Prostate gland (tissue), 2 donors: ENCODE results near the gene ITGA3. TPM values are rescaled to one million over a fixed set of nuclear protein-coding genes. Genes with fewer than 3 reads are reported as not detected.

Source experiments
- DNase-seq: peaks from one replicate; pipeline ENCODE4 v3.0.0-alpha.2; 2019; ENCODE audit warnings: low spot score
- H3K27ac ChIP-seq, 2 donors: fragments of 200-600 bp; sonication (generic); 2 replicates each; pipeline ENCODE4 v1.5.1; 2017 to 2019
- H3K27me3 ChIP-seq: fragments of 200-600 bp; sonication (generic); replicated peaks from 2 replicates; pipeline ENCODE4 v1.5.1; 2019; ENCODE audit not compliant: insufficient read depth
- H3K36me3 ChIP-seq, 2 donors: fragments of 200-600 bp; sonication (generic); 1 replicate in 1 of 2; 2 replicates in 1 of 2; pipeline versions ENCODE4 v1.5.1 to v1.8.1; 2017 to 2019
- H3K4me1 ChIP-seq: fragments of 200-600 bp; sonication (generic); replicated peaks from 2 replicates; pipeline ENCODE4 v1.5.1; 2019
- H3K4me3 ChIP-seq, 2 donors: fragments of 200-600 bp; sonication (generic); 2 replicates each; pipeline ENCODE4 v1.5.1; 2017 to 2019
- H3K9me3 ChIP-seq: fragments of 200-600 bp; sonication (generic); 2 replicates; pipeline ENCODE4 v1.5.1; 2017
- CTCF ChIP-seq, 4 experiments: fragments of 200-600 bp in 2 of 4; fragments of 450-650 bp in 2 of 4; sonication (generic) in 2 of 4; IDR thresholded peaks; 1 replicate in 3 of 4; 2 replicates in 1 of 4; pipeline ENCODE4 v1.5.1; 2016 to 2019; ENCODE audit warnings: antibody characterized with exemption in 4 of 4, mild to moderate bottlenecking in 2 of 4, moderate library complexity in 2 of 4
- POLR2A ChIP-seq: fragments of 450-650 bp; IDR thresholded peaks from one replicate; pipeline ENCODE4 v1.6.1; 2016; ENCODE audit warnings: antibody characterized with exemption, mild to moderate bottlenecking
- POLR2AphosphoS5 ChIP-seq: sonication (generic); formaldehyde crosslinking; IDR thresholded peaks from one replicate; pipeline ENCODE4 v1.6.1; 2017; ENCODE audit warnings: antibody characterized with exemption
- WGBS: methylation state at CpG from one replicate; pipeline ENCODE4 v1.1.5; 2018; 5-methylcytosine and 5-hydroxymethylcytosine counted together
- intact Hi-C: fragments of 100-400 bp; cut with DNase I; formaldehyde crosslinking; loops from one replicate; pipeline ENCODE4 v1.14.2; 2022
- total RNA-seq, 2 donors: library from RNA; depleted of rRNA; stranded (reverse); fragments of >200 nt; gene quantifications; one replicate each; pipeline ENCODE4 v1.1.0, GENCODE V29; 2016

Gene ITGA3
- total RNA-seq, 2 donors from 2014 or later = 67.0 to 71.3 TPM

- Histone ChIP-seq H3K9me3 (no peaks in the 10 kb centered on the region), H3K4me1 (no peaks in the 10 kb centered on the region), H3K27me3 (peaks cover 5% of the 10 kb centered on the region), H3K36me3 (peaks cover 0 to 7% of the 10 kb centered on the region in 2 donors), H3K27ac (no peak overlapping the region), H3K4me3 (no peak overlapping the region)
- intact Hi-C loops = no loop called here
- 47% methylated on average over 19 of the region's 19 CpGs for WGBS
- DNase-seq = no peak
- no peak for TF ChIP-seq POLR2AphosphoS5
Observed at GRCh38 chr17:50130559-50131305, 74.8 kb downstream of the ITGA3 start.

GRCh38 chr17:50132104-50132794 lies 76.3 kb downstream of the ITGA3 start:
- Histone ChIP-seq H3K4me1 (no peaks in the 10 kb centered on the region), H3K9me3 (no peaks in the 10 kb centered on the region), H3K27ac (no peak overlapping the region), H3K4me3 (no peak overlapping the region), H3K27me3 (peaks cover 5% of the 10 kb centered on the region), H3K36me3 (peaks cover 0 to 12% of the 10 kb centered on the region in 2 donors)
- intact Hi-C loops = no loop called here
- WGBS = 61% methylated on average over 2 of the region's 6 CpGs
- TF ChIP-seq POLR2A = no peak
- TF ChIP-seq POLR2AphosphoS5 = no peak
- no peak for TF ChIP-seq CTCF (IDR thresholded peaks at IDR 0.05)
- DNase-seq = no peak

DNA sequence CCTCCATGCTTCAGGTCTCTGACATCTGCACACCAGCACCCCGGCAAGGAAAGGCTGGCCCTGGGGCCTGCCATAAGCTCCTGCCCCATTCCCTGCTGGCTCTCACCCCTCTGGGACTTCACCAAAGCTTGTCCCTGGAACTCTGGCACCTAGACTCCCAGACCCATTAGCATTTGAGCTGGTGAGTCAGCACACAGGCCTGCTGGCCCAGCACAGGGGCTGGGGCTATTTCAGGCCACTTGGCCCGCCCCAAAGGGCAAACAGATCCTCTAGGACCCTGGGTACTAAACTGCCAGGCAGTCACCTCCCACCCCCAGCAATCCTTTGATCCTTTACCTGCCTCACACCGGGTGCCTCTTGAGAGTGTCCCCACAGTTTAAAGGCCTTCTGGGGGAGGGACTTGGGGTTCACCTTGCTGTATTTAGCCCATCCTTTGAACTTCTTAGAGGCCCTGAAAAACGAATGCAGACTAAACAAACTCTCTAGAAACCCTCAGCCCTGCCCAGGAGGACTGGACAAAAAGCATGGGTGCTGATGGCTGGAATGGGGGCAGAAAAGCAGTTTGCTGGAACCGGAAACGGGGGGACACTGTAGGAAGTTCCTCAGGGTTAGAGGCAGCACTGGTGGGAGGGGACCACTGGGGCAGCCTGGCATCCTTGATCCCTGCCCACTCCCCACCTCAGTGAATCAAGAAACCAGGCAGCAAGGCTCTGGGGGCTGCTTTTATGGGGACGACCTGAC lies 77.3 kb downstream of the ITGA3 start:
- H3K9me3 ChIP-seq = no peaks in the 10 kb centered on the region
- H3K4me3 ChIP-seq = no peak overlapping the region
- intact Hi-C loops = no loop called here
- H3K27me3 ChIP-seq = peaks cover 5% of the 10 kb centered on the region
- 47% methylated on average over 7 of the region's 7 CpGs for WGBS
- no peak for TF ChIP-seq CTCF (IDR thresholded peaks at IDR 0.05)
- TF ChIP-seq POLR2A = no peak
- TF ChIP-seq POLR2AphosphoS5 = no peak
- H3K27ac ChIP-seq = no peak overlapping the region
- H3K36me3 ChIP-seq = peaks cover 0 to 13% of the 10 kb centered on the region in 2 donors
- H3K4me1 ChIP-seq = no peaks in the 10 kb centered on the region
- no peak for DNase-seq

DNA sequence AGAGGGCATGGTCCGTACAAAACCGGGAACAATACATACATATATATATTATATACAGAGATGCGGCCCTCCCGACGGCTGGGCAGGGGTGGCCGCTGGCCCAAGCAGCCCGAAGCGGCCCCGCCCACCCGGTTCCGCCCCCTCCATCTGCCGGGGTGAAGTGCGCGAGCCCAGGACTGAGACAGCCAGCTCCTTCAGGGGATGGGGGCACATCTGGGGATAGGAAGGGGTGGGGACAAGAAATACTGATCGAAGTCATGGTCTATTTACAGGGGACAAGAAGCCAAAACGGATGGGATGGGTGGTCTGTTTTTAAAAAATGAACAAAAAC lies 77.8 kb downstream of the ITGA3 start:
- TF ChIP-seq POLR2A = no peak
- no peak for TF ChIP-seq CTCF (IDR thresholded peaks at IDR 0.05)
- no peak for TF ChIP-seq POLR2AphosphoS5
- no peak for DNase-seq
- H3K36me3 ChIP-seq = peaks cover 2 to 18% of the 10 kb centered on the region in 2 donors
- H3K4me1 ChIP-seq = no peaks in the 10 kb centered on the region
- H3K4me3 ChIP-seq = no peak overlapping the region
- H3K27ac ChIP-seq = no peak overlapping the region
- peaks cover 5% of the 10 kb centered on the region for H3K27me3 ChIP-seq
- H3K9me3 ChIP-seq = no peaks in the 10 kb centered on the region
- 28% methylated on average over 16 of the region's 16 CpGs for WGBS
- intact Hi-C loops = no loop called here
